GM10248 (cell line): ENCODE results near the gene KREMEN1.

Experiments
- CTCF ChIA-PET: fragments of 300-600 bp; sonication (Branson Sonifier 250); formaldehyde crosslinking; extraction: SDS; loops from one replicate; lab custom pipeline; 2021; ENCODE audit warnings: antibody characterized with exemption; lab: Yijun Ruan, JAX
- POLR2A ChIA-PET: fragments of 350-650 bp; sonication (Branson Sonifier 250); formaldehyde crosslinking; extraction: SDS; loops from one replicate; lab custom pipeline; 2020; ENCODE audit warnings: antibody characterized with exemption; lab: Yijun Ruan, JAX
- DNase-seq: peaks from one replicate; pipeline ENCODE4 v3.0.0; 2012; ENCODE audit errors: extremely low spot score
- CTCF ChIP-seq: IDR thresholded peaks from 2 replicates; pipeline ENCODE4 v1.5.1; 2012; ENCODE audit warnings: mild to moderate bottlenecking, low read depth; ENCODE audit errors: extremely low read depth, missing control alignments, control extremely low read depth

Gene KREMEN1

GRCh38 chr22:29175312-29175835 lies 102.5 kb downstream of the KREMEN1 start:
- TF ChIP-seq CTCF, result no peak
- ChIA-PET POLR2A (no interaction called here), CTCF (interaction anchor here (1.1 to 2.4 kb wide), 5 partner anchors 8 to 70 kb away, joined by 3 to 7 read pairs (median 7); no protein-coding TSS in a partner anchor)
- DNase-seq, result no peak

- no peak for DNase-seq
- POLR2A ChIA-PET, result no interaction called here
- no peak for TF ChIP-seq CTCF
- CTCF ChIA-PET, result interaction anchor here (1.5 to 2.2 kb wide), 4 partner anchors 10 to 61 kb away, joined by 3 to 7 read pairs (median 6); no protein-coding TSS in a partner anchor
These were observed 111.4 kb downstream of the KREMEN1 start for GRCh38 chr22:29183971-29184848.

- no peak for TF ChIP-seq CTCF
- CTCF ChIA-PET, result interaction anchor here (1.0 to 2.2 kb wide), 5 partner anchors 11 to 60 kb away, joined by 3 to 7 read pairs (median 4); no protein-coding TSS in a partner anchor
- POLR2A ChIA-PET, result no interaction called here
- DNase-seq, result peak; percentile 10
These were observed 112.1 kb downstream of the KREMEN1 start for GRCh38 chr22:29184849-29185490.

GRCh38 chr22:29186302-29186701 lies 113.5 kb downstream of the KREMEN1 start:
- ChIA-PET POLR2A (no interaction called here), CTCF (interaction anchor here (1.7 to 2.2 kb wide), 2 partner anchors 12 to 32 kb away, joined by 4 to 7 read pairs; no protein-coding TSS in a partner anchor)
- TF ChIP-seq CTCF, result no peak
- DNase-seq, result no peak

- POLR2A ChIA-PET, result no interaction called here
- TF ChIP-seq CTCF, result no peak
- CTCF ChIA-PET, result no interaction called here
- no peak for DNase-seq
These were observed 115.0 kb downstream of the KREMEN1 start for GRCh38 chr22:29187831-29188230.

- TF ChIP-seq CTCF, result no peak
- DNase-seq, result no peak
- ChIA-PET CTCF (interaction anchor here (1.2 to 2.0 kb wide), 4 partner anchors 13 to 55 kb away, joined by 3 to 10 read pairs (median 3); partner anchors contain the start of gene EMID1), POLR2A (no interaction called here)
These were observed 117.2 kb downstream of the KREMEN1 start for GRCh38 chr22:29190051-29190450.
